Activated CD4-positive, CD25-positive, alpha-beta regulatory T cell treated with anti-CD3 and anti-CD28 coated beads, Interleukin-2, amount 50 U/mL, for 16 hours (primary cell): ENCODE results near the gene INVS.
"Not testable (repeated sequence)": the region's sequence is repeated elsewhere in the genome, so short reads cannot be mapped to it uniquely, and the experiment has no call there.

Experiments
- DNase-seq: peaks from one replicate; pipeline ENCODE4 v3.0.0-alpha.2; 2020; ENCODE audit warnings: low read depth, low spot score

The INVS gene

GRCh38 chr9:100098887-100099721 is at the start of gene INVS, which contains the start of gene ERP44:
TSS of gene INVS (plus strand) at chr9:100099243. CDS start at chr9:100104522, 5,279 bp downstream.
TSS of gene ERP44 (minus strand) at chr9:100099000. CDS start at chr9:100098840, 160 bp downstream.
- DNase-seq, result peak; percentile 98

- DNase-seq, result no peak
Observed at GRCh38 chr9:100049551-100049950, 49.5 kb upstream of the INVS start.

GRCh38 chr9:100052375-100052774 is 46.7 kb upstream of the INVS start:
- DNase-seq, result no peak

GRCh38 chr9:100056561-100056960 is 42.5 kb upstream of the INVS start:
- DNase-seq, result no peak

- no peak for DNase-seq
Observed at GRCh38 chr9:100057624-100058023, 41.4 kb upstream of the INVS start.

- no peak for DNase-seq
Observed at GRCh38 chr9:100058699-100059579, 40.1 kb upstream of the INVS start.

- not testable (repeated sequence) for DNase-seq
Observed at GRCh38 chr9:100062683-100063082, 36.4 kb upstream of the INVS start.

- DNase-seq, result no peak
Observed at GRCh38 chr9:100063185-100063584, 35.9 kb upstream of the INVS start.

GRCh38 chr9:100064872-100065581 is 34.0 kb upstream of the INVS start:
- DNase-seq, result no peak

- DNase-seq, result no peak
Observed at GRCh38 chr9:100066539-100066938, 32.5 kb upstream of the INVS start.

GRCh38 chr9:100067990-100068389 is 31.1 kb upstream of the INVS start:
- not testable (repeated sequence) for DNase-seq

- DNase-seq, result not testable (repeated sequence)
Observed at GRCh38 chr9:100069068-100069467, 30.0 kb upstream of the INVS start.

- no peak for DNase-seq
Observed at GRCh38 chr9:100070104-100071041, 28.7 kb upstream of the INVS start.

- DNase-seq, result no peak
Observed at GRCh38 chr9:100071271-100071670, 27.8 kb upstream of the INVS start.

GRCh38 chr9:100072805-100073204 is 26.2 kb upstream of the INVS start:
- DNase-seq, result no peak

GRCh38 chr9:100074093-100074492 is 24.9 kb upstream of the INVS start:
- DNase-seq, result no peak

GRCh38 chr9:100074989-100075388 is 24.1 kb upstream of the INVS start:
- DNase-seq, result no peak

- not testable (repeated sequence) for DNase-seq
Observed at GRCh38 chr9:100076256-100076655, 22.8 kb upstream of the INVS start.

- DNase-seq, result no peak
Observed at GRCh38 chr9:100082782-100083181, 16.3 kb upstream of the INVS start.

- no peak for DNase-seq
Observed at GRCh38 chr9:100083448-100084127, 15.5 kb upstream of the INVS start.
